ENCODE results near the gene TGFBR1. TPM values are rescaled to one million over a fixed set of nuclear protein-coding genes. Genes with fewer than 3 reads are reported as not detected.

Gene TGFBR1
- total RNA-seq, 1 experiment from 2014 or later: 54.8 TPM

- no peak for DNase-seq (ENCODE audit: low read depth)
These were observed 1.1 kb downstream of the TGFBR1 start for GRCh38 chr9:99106044-99106375.

GRCh38 chr9:99107421-99107820 is 2.5 kb downstream of the TGFBR1 start:
- no peak for DNase-seq (ENCODE audit: low read depth)

GRCh38 chr9:99108131-99108530 is 3.2 kb downstream of the TGFBR1 start:
- no peak for DNase-seq (ENCODE audit: low read depth)

GRCh38 chr9:99109522-99109921 is 4.6 kb downstream of the TGFBR1 start:
- peak; percentile 85 for DNase-seq (ENCODE audit: low read depth)

GRCh38 chr9:99112750-99113413 is 8.0 kb downstream of the TGFBR1 start:
- no peak for DNase-seq (ENCODE audit: low read depth)

- DNase-seq (ENCODE audit: low read depth): no peak
These were observed 8.6 kb downstream of the TGFBR1 start for GRCh38 chr9:99113414-99114048.

- peak; percentile 29 for DNase-seq (ENCODE audit: low read depth)
These were observed 9.1 kb downstream of the TGFBR1 start for GRCh38 chr9:99114049-99114440.

- peak; percentile 41 for DNase-seq (ENCODE audit: low read depth)
These were observed 10.1 kb downstream of the TGFBR1 start for GRCh38 chr9:99114846-99115500.

- no peak for DNase-seq (ENCODE audit: low read depth)
These were observed 11.1 kb downstream of the TGFBR1 start for GRCh38 chr9:99116003-99116411.

- no peak for DNase-seq (ENCODE audit: low read depth)
These were observed 14.0 kb downstream of the TGFBR1 start for GRCh38 chr9:99118782-99119466.

GRCh38 chr9:99119976-99120655 is 15.2 kb downstream of the TGFBR1 start:
- no peak for DNase-seq (ENCODE audit: low read depth)

GRCh38 chr9:99121604-99122003 is 16.7 kb downstream of the TGFBR1 start:
- no peak for DNase-seq (ENCODE audit: low read depth)

GRCh38 chr9:99124534-99125255 is 19.8 kb downstream of the TGFBR1 start:
- DNase-seq (ENCODE audit: low read depth): no peak

- DNase-seq (ENCODE audit: low read depth): no peak
These were observed 20.5 kb downstream of the TGFBR1 start for GRCh38 chr9:99125446-99125845.

- DNase-seq (ENCODE audit: low read depth): no peak
These were observed 21.4 kb downstream of the TGFBR1 start for GRCh38 chr9:99126312-99126711.

- peak; percentile 63 for DNase-seq (ENCODE audit: low read depth)
These were observed 22.6 kb downstream of the TGFBR1 start for GRCh38 chr9:99127356-99128132.

- no peak for DNase-seq (ENCODE audit: low read depth)
These were observed 23.2 kb downstream of the TGFBR1 start for GRCh38 chr9:99128133-99128406.

- DNase-seq (ENCODE audit: low read depth): no peak
These were observed 24.2 kb downstream of the TGFBR1 start for GRCh38 chr9:99129091-99129490.

- DNase-seq (ENCODE audit: low read depth): no peak
These were observed 25.2 kb downstream of the TGFBR1 start for GRCh38 chr9:99130069-99130468.

- DNase-seq (ENCODE audit: low read depth): no peak
These were observed 28.2 kb downstream of the TGFBR1 start for GRCh38 chr9:99133145-99133544.

GRCh38 chr9:99134893-99135341 is 30.0 kb downstream of the TGFBR1 start:
- DNase-seq (ENCODE audit: low read depth): peak; percentile 74

All from RPMI7951 (cell line).